Astrocyte (in vitro differentiated cells and primary cell): Measurements from ENCODE around the gene CYP27A1. TPM values are rescaled to one million over a fixed set of nuclear protein-coding genes. Genes with fewer than 3 reads are reported as not detected.
"Not testable (repeated sequence)": the region's sequence is repeated elsewhere in the genome, so short reads cannot be mapped to it uniquely, and the experiment has no call there.

Experiments used
- DNase-seq: peaks from one replicate; pipeline ENCODE4 v3.0.0-alpha.2; 2010; ENCODE audit warnings: low read depth
- FAIRE-seq: peaks from 2 replicates; lab custom pipeline; 2011; peaks lifted over from hg19 to GRCh38; lab: Jason Lieb, UNC
- H2AFZ ChIP-seq: 2 replicates; pipeline ENCODE4 v1.6.0; 2012; ENCODE audit warnings: low read depth, low read length, inconsistent platforms
- H3K27ac ChIP-seq: 2 replicates; pipeline ENCODE4 v1.5.1; 2011; ENCODE audit warnings: low read depth, low read length, inconsistent platforms
- H3K27me3 ChIP-seq: 2 replicates; pipeline ENCODE4 v1.6.0; 2011; ENCODE audit warnings: low read length, inconsistent platforms; ENCODE audit not compliant: insufficient read depth
- H3K36me3 ChIP-seq: 2 replicates; pipeline ENCODE4 v1.5.1; 2011; ENCODE audit warnings: low read length, inconsistent platforms; ENCODE audit not compliant: insufficient read depth
- H3K4me1 ChIP-seq: 2 replicates; pipeline ENCODE4 v1.5.1; 2011; ENCODE audit warnings: low read length, inconsistent platforms; ENCODE audit not compliant: insufficient read depth
- H3K4me2 ChIP-seq: 2 replicates; pipeline ENCODE4 v1.6.0; 2012; ENCODE audit warnings: low read length, inconsistent platforms
- H3K4me3 ChIP-seq: 2 replicates; pipeline ENCODE4 v1.5.1; 2011; ENCODE audit warnings: low read depth, mild to moderate bottlenecking, low read length, inconsistent platforms; ENCODE audit not compliant: insufficient read depth
- H3K79me2 ChIP-seq: 2 replicates; pipeline ENCODE4 v1.6.0; 2012; ENCODE audit warnings: mild to moderate bottlenecking, low read length, inconsistent platforms; ENCODE audit not compliant: insufficient read depth
- H3K9ac ChIP-seq: 2 replicates; pipeline ENCODE4 v1.6.0; 2012; ENCODE audit warnings: mild to moderate bottlenecking, low read length, inconsistent platforms
- H3K9me3 ChIP-seq: 2 replicates; pipeline ENCODE4 v1.5.1; 2012; ENCODE audit warnings: low read depth, mild to moderate bottlenecking, low read length, inconsistent platforms; ENCODE audit not compliant: insufficient read depth
- H4K20me1 ChIP-seq: 2 replicates; pipeline ENCODE4 v1.6.0; 2012; ENCODE audit warnings: low read length, inconsistent platforms; ENCODE audit not compliant: insufficient read depth
- H3K27ac Mint-ChIP-seq: one replicate; pipeline ENCODE4 v1.8.0; 2021; ENCODE audit warnings: mild to moderate bottlenecking, mixed read lengths; ENCODE audit not compliant: unreplicated experiment
- H3K27me3 Mint-ChIP-seq: one replicate; pipeline ENCODE4 v1.8.0; 2021; ENCODE audit warnings: low read depth, mixed read lengths; ENCODE audit not compliant: unreplicated experiment
- H3K36me3 Mint-ChIP-seq: one replicate; pipeline ENCODE4 v1.8.0; 2021; ENCODE audit warnings: low read depth, mixed read lengths; ENCODE audit not compliant: unreplicated experiment
- H3K4me1 Mint-ChIP-seq: one replicate; pipeline ENCODE4 v1.8.0; 2021; ENCODE audit warnings: low read depth, mixed read lengths; ENCODE audit not compliant: unreplicated experiment
- H3K4me3 Mint-ChIP-seq: one replicate; pipeline ENCODE4 v1.8.0; 2021; ENCODE audit warnings: mild to moderate bottlenecking, moderate library complexity, mixed read lengths; ENCODE audit not compliant: unreplicated experiment
- H3K9me3 Mint-ChIP-seq: one replicate; pipeline ENCODE4 v1.8.0; 2021; ENCODE audit warnings: mild to moderate bottlenecking, mixed read lengths; ENCODE audit not compliant: unreplicated experiment
- EZH2 ChIP-seq: IDR thresholded peaks from 2 replicates; pipeline ENCODE4 v1.6.1; 2012; ENCODE audit warnings: mild to moderate bottlenecking, low read length, inconsistent platforms; ENCODE audit not compliant: insufficient read depth
- total RNA-seq: library from RNA; stranded (reverse); gene quantifications from 2 replicates; pipeline ENCODE4 v1.2.1, GENCODE V29; 2021
- TF ChIP-seq, protein P1 (sequence below): IDR thresholded peaks from 2 replicates; pipeline ENCODE4 v1.5.1; 2011; ENCODE audit warnings: low read depth, mild to moderate bottlenecking, inconsistent platforms, low read length, moderate library complexity; ENCODE audit not compliant: insufficient read depth

Gene CYP27A1
- total RNA-seq, 1 donor from 2014 or later: 3.9 TPM

- Histone ChIP-seq H3K4me1 (no peaks in the 10 kb centered on the region), H3K79me2 (no peaks in the 10 kb centered on the region), H3K9ac (no peak overlapping the region), H3K27me3 (no peaks in the 10 kb centered on the region), H2AFZ (no peak overlapping the region), H3K4me3 (no peak overlapping the region), H3K4me2 (no peak overlapping the region), H3K27ac (no peak overlapping the region), H3K36me3 (peaks cover 33% of the 10 kb centered on the region), H4K20me1 (no peaks in the 10 kb centered on the region), H3K9me3 (no peaks in the 10 kb centered on the region)
- Mint-ChIP-seq H3K27ac (no peak overlapping the region), H3K9me3 (no peaks in the 10 kb centered on the region), H3K36me3 (peaks cover 35% of the 10 kb centered on the region), H3K27me3 (no peaks in the 10 kb centered on the region), H3K4me3 (no peak overlapping the region), H3K4me1 (peaks cover 2% of the 10 kb centered on the region)
- no peak for FAIRE-seq
- DNase-seq: no peak
- TF ChIP-seq, protein P1, sequence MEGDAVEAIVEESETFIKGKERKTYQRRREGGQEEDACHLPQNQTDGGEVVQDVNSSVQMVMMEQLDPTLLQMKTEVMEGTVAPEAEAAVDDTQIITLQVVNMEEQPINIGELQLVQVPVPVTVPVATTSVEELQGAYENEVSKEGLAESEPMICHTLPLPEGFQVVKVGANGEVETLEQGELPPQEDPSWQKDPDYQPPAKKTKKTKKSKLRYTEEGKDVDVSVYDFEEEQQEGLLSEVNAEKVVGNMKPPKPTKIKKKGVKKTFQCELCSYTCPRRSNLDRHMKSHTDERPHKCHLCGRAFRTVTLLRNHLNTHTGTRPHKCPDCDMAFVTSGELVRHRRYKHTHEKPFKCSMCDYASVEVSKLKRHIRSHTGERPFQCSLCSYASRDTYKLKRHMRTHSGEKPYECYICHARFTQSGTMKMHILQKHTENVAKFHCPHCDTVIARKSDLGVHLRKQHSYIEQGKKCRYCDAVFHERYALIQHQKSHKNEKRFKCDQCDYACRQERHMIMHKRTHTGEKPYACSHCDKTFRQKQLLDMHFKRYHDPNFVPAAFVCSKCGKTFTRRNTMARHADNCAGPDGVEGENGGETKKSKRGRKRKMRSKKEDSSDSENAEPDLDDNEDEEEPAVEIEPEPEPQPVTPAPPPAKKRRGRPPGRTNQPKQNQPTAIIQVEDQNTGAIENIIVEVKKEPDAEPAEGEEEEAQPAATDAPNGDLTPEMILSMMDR: no peak
- TF ChIP-seq EZH2: no peak
Observed at GRCh38 chr2:218756599-218757377, 25.2 kb upstream of the CYP27A1 start.

DNA sequence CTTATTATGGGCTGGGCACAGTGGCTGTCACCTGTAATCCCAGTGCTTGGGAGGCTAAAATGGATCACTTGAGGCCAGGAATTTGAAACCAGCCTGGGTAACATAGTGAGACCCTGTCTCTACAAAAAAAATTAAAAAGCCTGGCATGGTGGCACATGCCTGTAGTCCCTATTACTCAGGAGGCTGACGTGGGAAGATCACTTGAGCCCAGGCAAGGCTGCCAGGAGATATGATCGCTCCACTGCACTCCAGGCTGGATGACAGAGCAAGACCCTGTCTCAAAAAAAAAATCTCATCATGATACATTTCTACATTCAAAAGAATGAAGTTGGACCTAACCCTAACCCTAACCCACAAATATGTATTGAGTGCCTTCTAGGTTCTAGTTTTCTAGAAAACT, 20.2 kb upstream of the CYP27A1 start:
- DNase-seq: no peak
- Histone ChIP-seq H3K36me3 (peaks cover 3% of the 10 kb centered on the region), H2AFZ (no peak overlapping the region), H4K20me1 (no peaks in the 10 kb centered on the region), H3K9ac (no peak overlapping the region), H3K79me2 (no peaks in the 10 kb centered on the region), H3K4me2 (no peak overlapping the region), H3K4me3 (no peak overlapping the region), H3K27me3 (no peaks in the 10 kb centered on the region), H3K4me1 (no peaks in the 10 kb centered on the region), H3K9me3 (no peaks in the 10 kb centered on the region), H3K27ac (no peak overlapping the region)
- Mint-ChIP-seq H3K27ac (no peak overlapping the region), H3K4me3 (no peak overlapping the region), H3K4me1 (peaks cover 2% of the 10 kb centered on the region), H3K9me3 (no peaks in the 10 kb centered on the region), H3K27me3 (no peaks in the 10 kb centered on the region), H3K36me3 (peaks cover 6% of the 10 kb centered on the region)
- TF ChIP-seq EZH2: no peak
- no peak for FAIRE-seq

- not testable (repeated sequence) for H3K4me1 ChIP-seq, H3K27ac Mint-ChIP-seq, H3K4me3 ChIP-seq, H3K4me1 Mint-ChIP-seq, H3K4me2 ChIP-seq, H4K20me1 ChIP-seq, H3K27me3 ChIP-seq, H3K27me3 Mint-ChIP-seq, FAIRE-seq, DNase-seq, H2AFZ ChIP-seq, H3K79me2 ChIP-seq, H3K36me3 ChIP-seq, H3K9ac ChIP-seq, H3K4me3 Mint-ChIP-seq, H3K27ac ChIP-seq, H3K9me3 ChIP-seq
- H3K9me3 Mint-ChIP-seq: peaks cover 21% of the 10 kb centered on the region
- peaks cover 26% of the 10 kb centered on the region for H3K36me3 Mint-ChIP-seq
Observed at GRCh38 chr2:218772759-218773158, 9.2 kb upstream of the CYP27A1 start.
